HG02981 (cell line): ENCODE results near the gene POLA1.

ENCODE experiments used
- ATAC-seq: cut with Tn5 transposase; IDR thresholded peaks from one replicate; pipeline ENCODE4 v1.9.1; 2021; ENCODE audit warnings: mild to moderate bottlenecking, moderate library complexity; ENCODE audit not compliant: unreplicated experiment

Gene POLA1

DNA sequence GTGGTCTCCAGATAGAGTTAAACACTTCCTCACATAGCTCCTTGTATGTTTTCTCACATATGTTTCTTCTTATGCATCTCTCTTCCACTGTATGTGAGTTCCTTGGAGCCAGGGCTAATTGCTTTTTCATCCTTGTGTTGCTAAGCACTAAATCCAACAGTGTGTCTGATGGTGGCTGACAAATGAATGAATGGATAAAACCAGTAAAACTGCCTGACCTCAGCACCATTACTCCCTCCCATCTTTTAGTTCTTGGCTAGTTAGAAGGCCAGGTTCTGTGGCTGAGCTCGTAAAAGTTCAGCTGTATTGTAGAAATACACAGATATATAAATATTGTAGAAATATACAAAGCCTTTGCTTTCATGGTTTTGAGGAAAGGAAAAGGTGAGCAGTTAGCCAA, 271.7 kb downstream of the POLA1 start:
- no peak for ATAC-seq

DNA sequence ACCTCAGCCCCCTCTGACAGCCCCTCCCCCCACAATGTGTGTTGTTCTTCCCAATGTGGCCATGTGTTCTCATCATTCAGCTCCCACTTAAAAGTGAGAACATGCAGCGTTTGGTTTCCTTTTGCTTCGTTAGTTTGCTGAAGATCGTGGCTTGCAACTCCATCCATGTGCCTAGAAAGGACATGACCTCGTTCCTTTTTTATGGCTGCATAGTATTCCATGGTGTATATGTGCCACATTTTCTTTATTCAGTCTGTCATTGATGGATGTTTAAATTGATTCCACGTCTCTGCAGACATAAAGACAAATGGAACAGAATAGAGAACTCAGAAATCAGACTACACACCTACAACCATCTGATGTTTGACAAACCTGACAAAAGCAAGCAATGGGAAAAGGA, 276.1 kb downstream of the POLA1 start:
- ATAC-seq: no peak

DNA sequence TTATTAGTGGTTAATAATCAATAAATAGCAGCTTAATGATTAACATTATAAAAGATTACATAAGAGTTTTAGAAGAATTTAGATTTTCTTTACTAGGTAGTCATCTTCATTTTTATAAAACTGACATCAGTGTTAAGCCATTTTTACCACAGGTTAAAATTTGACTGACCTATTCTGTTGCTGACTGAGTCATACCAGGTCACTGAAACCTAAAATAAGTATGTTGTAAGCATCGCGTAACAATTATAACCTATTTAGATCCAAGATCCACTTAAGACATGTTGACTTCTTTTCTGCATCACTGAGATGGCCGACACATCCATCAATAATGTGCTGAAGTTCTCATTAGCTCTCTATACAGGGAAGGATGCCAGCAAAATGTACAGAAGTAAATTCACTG, 285.4 kb downstream of the POLA1 start:
- ATAC-seq: no peak

DNA sequence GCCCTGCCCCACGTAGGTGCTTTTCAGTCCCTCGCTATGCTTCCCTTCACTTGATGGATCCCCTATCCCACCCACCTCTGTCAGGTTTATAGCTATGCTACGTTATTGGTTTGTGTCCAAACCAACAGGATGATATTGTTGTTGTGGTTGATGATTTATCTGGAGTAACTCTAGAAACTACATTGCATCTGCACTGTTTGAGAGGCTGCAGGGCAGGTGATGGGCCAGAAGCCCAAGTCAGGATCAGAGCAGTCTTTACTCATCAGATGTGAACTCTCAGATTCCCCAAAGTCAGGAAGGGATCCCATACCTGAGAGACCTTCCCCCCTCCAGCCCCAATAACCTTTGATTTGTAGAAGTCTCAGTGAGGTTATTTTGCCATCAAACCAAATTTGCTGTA, 287.3 kb downstream of the POLA1 start:
- no peak for ATAC-seq

DNA sequence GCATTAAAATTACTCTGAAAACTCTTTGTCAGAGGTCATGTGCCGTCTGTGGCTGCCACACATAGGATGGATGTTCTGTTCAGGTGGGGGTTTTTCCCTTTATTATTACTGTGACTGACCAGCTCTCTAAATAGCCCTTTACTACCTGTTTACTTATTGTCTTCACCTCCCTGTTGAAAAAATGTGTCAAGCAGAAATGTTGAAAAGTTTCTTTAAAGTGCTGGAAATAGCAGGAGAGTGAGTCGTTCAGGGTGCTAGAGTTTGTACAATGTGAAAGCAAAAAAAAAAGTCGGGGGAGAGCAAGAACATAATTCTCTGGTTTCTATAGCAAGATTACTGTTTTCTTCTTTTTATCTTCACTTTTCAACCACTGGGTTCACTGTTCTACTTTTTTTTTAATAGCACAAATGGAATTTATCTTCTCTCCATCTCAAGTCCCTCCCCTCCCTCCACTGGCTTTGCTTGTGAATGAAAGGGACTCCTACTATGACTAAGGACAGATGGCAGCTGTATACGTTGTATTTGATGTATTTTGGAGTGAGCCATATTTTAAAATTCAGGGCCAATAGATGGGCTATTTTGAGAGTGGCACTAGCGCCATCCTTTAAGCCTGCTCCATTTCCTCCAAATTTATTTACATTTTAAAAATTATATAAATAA, 288.7 kb downstream of the POLA1 start:
- ATAC-seq: no peak

DNA sequence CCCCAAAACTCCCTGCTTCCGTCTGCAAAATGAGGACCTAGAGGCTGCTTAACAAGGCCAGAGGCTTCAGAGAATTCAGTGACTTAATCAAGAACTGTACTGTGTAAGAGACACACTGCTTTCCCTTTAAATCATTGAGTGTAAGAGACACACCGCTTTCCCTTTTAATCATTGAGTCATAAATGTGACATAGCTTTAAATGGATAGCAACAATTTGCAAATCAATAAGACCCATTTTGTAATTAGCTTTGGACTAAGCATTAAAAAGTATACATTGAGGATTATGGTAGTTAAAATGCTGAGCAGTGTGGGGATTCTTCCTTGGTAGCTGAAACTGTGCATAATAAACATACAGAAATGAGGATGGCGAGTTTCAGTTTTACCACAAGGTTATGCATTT, 290.2 kb downstream of the POLA1 start:
- no peak for ATAC-seq

DNA sequence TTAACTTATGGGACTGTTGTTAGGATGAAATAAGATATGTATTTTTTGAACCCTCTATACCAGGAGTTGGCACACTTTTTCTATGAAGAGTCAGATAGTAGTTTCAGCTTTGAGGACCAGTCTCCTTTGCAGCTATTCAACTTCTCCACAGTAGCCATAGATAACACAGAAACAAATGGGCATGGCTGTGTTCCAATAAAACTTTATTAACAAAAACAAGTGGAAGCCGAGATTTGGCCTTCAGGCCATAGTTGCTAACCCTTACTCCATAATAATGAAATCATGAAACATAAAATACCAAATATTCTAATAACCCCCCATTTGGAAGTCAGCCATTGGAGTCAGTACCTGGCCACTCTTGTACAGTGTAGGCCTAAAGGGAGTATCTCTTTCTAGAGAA, 291.4 kb downstream of the POLA1 start:
- ATAC-seq: no peak

DNA sequence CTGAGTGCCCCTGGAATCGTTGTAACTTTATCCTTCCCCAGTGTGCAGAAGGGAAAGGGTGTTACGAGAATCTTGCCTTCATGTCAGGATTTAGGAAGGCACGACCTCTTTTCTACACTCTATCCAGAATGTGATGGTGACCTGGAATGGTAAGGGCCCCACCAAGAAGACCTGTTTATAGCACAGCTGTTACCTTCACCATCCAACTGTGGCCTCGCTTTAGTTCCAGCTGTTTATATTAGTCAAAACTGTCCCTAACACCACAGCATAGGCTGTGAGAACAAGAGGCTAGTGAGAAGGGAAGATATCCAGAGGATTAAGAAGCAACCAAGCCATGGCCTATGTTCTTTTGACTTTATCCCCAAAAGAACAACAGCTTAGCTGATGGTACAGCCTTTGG, 294.0 kb downstream of the POLA1 start:
- no peak for ATAC-seq

DNA sequence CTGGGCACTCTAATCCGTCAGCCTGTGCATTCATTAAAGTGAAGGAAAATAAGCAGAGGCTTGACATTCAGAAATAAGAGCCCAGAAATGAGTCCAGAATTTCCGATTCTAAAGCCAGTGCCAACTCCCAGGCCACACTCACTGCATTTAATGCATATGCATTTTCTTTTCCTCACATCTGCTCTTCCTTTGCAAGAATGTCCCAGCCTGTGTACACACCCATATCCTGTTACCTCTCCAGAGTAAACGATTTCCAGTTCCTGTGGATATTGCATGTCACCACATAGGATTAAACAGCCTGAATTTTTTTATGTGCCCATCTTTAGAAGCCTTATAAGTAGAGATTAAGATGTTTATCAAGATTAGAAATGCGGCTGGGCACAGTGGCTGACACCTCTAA, 294.6 kb downstream of the POLA1 start:
- ATAC-seq: no peak

DNA sequence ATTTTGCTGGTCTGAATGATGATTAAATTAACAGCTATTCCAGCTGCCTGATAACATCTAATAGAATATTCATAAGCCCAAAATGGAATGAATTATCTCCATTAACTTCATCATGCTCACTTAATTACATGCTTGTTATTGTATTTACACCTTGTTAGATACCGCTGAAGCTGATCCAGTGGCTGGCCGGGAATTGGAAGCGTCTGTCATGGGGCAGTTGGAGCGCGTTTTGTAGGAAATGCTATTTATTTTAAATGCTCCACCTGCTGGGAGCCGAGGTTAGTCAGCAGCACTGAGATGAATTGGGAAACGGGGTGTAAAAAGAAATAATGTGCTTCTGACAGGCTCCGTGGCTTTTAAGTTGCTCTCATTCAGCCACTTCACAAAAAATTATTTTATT, 296.8 kb downstream of the POLA1 start:
- ATAC-seq: no peak

DNA sequence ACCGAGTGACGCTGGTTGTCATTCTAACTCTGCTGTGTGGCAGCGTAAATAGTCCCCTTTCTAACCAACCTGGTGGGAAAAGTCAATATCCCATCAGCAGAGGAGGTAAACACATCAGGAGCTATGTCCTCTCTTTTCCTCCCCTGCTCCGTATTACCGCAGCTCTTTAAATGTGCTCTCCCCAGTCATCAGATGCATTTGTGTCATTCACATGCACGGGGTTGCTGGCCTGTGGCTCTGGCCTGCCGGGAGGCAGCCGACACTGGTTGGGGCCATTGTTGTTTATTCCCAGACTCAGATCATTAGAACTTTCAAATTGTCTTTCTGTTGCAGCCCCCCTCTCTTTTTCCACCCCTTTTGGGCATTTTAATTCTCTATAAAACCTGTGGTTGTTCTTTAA, 300.2 kb downstream of the POLA1 start:
- no peak for ATAC-seq

DNA sequence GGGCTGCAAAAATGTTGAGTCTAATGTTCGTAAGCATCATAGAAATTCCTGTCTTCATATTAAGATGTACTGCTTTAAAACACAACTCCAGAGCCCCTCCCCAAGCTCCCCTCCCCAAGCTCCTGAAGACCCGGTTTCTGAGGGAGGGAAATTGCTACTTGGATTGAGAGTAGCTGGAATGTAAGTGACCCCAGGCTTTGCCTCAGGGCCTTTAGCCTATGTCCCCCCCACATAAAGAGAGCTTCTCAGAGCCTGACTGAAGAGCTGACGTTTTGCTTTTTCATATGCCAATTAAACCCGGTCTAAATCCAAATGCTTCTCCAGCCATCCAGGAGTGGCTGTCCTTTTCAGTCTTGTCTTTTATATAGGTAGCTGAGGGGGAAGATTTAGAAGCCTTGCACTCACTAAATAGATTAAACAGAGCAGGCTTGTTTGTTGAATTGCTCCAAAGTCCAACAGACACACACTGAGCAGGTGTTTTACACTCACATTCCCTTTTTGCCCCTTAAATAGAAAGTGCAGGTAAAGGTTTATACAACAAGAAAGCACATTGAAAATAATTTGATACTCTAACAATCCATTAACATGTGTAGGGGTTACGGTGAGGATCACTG, 302.5 kb downstream of the POLA1 start:
- no peak for ATAC-seq

DNA sequence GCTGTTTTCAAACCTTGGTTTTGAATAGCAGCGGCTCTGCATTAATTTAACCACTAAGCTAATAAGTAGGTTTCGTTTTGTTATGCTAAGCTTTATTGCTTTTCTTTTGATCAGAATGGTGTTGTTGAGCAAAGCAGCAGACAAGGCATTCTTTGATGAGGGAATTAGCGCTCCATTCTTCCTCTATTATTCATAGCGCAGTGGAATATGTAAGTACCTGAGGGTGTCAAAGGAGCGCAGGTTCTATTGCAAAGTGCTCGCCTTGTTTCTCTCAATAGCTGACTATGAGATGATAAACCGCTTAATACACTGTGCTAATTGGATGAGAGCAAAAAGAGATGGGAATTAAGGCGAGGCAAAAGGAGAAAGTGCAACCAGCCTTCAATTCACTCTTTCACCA, 305.8 kb downstream of the POLA1 start:
- ATAC-seq: no peak

DNA sequence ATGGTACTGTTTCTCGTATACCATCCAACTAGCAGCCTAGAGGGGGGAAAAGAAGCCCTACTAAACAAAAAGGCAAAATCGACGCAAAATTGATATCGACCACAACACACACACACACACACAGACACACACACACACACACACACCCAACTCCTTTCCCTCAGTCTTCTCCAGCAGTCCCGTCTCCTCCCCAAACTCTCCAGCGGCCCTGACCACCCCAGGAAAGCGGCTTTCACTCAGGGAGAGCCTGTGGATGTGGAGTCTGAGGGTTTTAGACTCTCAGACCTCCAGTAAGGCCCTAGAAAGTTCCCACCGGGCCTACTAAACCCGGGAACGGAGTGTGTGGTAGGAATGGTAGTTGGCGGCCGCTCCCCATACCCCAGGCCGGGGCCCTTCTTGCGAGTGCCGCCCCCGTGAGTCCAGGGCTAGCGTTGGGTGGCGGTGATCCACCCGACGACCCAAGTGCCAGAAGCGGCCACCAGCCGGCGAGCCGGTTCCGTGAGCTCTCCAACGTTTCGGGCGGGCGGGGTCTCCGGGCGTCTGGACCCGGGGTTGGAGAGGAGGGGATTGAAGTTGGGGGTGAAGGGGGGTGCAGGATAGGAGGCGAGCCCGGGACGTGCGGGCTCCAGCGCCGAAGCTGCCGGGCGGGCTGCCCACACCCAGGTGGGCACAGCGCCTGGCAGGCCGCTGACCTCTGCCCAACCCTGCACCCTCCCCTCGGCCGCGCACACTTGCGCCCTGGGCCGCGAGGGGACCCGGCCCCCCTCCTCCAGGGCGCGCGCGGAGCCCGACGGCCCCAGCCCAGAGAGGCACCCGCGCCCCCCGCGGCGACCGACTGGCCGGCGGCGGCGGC, 308.3 kb downstream of the POLA1 start:
- ATAC-seq: no peak

DNA sequence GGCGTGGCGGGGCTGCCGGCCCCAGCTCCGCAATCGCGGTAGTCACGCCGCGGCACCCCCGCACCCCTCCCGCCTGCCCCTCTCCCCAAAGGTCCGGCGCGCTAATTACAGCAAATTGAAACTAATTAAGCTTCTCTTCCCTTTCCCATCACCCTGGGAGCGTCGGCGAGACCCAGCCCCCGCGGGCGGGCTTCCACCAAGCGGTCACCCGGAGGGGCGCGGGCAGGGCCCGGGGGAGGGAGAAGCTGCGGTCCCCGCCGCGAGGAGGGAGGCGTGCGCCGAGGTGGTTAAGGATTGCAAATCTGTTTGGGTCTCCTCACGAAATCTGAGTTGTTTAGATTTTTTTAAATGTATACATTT, 308.9 kb downstream of the POLA1 start:
- no peak for ATAC-seq

DNA sequence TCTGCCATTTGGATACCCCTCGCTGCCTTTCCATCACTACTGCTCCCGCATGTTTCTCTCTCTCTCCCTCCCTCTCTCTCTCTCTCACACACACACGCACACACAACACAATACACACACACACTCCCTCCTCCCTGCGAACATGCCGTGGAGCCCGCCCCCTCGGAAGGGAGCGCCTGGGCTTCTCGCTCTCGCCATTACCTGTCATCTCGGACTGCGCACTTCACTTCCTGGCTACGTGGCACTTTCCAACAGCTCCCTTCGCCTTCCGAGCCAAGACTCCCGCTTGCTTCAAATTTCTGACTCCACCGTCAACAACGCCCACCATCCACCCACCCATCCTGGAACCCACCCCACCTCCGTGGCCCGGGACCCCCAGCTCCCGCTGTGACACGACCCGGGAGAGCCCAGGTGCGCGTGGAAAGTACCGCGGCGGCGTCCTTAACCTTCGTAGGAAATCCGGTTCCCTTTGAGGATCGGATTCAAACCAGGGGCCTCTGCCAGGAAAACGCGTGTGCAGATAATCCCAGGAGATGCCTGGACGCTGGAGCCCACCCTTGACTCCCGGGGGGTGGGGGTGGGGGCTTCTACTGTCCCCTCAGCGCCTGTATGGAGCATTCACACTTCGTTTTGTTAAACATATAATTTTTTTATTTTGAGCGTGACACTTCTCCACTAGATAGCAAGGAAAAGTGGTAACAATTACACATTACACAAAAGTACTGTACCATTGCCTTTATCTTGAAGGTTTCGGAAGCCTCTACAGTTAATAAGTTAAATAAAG, 309.5 kb downstream of the POLA1 start:
- no peak for ATAC-seq

DNA sequence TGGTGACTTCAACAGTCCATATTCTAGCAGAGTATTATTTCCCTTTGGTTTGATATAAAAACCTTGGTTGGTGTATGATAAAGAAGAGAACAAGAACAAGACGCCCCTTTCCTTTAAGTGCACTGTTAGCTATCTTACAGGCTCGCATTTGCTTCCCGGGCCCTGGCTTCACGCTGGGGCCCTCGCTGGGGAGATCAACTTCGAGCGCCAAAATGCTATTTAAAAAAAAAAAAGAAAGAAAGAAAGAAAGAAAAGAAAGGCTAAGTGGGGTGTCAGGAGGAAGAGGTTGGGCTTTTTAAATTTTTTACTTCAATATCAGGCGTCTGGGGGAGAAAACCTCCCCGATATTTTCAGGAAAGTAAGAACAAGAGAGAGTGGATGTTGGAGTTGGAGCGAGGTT, 310.3 kb downstream of the POLA1 start:
- ATAC-seq: no peak

DNA sequence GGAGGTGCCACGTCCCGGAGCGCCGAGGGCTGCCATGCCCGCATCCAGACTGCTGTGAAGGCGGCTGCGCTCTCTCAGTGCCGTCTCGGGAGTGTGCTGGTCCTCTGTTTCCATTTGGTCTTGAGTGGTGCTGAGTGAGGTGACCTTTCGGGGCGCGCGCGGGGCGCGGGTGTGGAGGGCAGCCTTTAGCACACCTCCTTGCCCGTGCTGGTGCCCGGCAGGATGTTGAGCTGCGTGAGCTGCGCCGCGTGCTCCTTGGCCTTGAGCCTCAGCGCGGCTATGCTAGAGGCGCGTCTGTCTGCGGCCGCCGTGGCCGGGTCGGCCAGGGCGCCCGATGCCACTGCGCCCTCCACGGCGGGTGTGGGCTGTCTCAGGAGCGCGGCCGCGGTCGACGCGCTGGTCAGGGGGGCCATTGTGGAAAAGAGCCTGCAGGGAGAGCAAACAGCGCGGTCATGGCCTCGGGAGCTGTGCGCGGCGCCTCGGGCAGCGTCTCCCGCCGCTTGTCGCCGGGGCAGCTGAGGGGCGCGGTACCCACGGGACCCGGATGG, 310.8 kb downstream of the POLA1 start:
- no peak for ATAC-seq

DNA sequence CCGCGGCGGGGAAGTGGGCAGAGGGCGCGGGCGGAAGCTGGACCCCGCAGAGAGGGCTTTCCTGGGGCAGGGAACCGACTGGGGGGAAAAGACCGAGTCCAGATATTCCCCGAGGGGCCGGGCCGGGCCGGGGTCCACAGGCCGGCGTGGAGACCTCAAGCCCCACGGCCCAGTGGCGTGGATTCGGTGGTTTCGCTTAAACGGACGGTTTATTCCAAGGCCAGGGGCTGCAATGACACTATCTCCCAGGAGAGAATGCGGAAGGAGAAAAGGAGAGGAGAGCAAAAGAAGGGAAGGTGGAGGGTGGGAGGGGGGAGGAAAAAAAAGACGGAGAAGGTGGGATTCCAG, 311.3 kb downstream of the POLA1 start:
- ATAC-seq: no peak

DNA sequence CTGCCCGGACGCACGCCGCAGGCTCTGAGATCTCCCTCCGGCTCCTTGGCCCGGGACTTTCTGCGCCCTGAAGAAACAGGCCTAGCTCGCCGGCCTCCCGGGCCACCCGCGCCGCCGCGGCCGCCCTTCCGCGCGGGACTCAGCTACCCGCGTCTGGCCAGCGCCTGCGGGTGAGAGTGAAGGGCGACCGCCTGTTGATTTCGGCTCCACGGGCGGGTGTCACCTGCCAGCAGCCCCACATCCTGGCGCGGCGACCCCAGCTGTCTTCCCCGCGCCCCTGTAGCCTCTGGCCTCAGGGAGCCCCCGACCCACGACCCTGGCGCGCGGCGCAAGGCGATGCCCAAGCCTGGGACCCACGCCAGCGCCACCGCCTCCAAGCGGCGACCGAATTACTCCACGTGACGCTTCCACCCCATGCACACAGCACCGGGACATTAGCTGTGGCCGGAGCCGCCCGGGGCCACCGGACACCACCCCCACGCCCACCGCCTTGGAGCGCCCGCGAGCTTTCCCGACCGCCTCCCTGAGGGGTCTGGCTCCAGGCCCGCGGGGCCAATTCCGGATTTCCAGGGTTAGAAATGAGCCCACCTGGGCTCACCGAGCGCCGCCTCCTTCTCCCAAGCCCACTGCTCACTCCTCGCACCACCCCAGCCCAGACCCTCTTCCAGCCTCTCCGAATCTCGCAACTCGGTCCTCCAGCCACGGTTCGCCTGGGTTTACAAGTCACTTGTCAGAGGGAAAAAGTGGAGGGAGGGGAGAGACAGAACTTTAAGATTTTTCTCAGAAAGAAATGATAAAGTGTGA, 311.9 kb downstream of the POLA1 start:
- no peak for ATAC-seq
